Medulla oblongata (tissue), 1 donor: ENCODE data around the gene LSP1.

ENCODE experiments used
- DNase-seq: peaks from one replicate; pipeline ENCODE4 v3.0.0-alpha.2; 2015; ENCODE audit errors: extremely low spot score

LSP1 gene

DNA sequence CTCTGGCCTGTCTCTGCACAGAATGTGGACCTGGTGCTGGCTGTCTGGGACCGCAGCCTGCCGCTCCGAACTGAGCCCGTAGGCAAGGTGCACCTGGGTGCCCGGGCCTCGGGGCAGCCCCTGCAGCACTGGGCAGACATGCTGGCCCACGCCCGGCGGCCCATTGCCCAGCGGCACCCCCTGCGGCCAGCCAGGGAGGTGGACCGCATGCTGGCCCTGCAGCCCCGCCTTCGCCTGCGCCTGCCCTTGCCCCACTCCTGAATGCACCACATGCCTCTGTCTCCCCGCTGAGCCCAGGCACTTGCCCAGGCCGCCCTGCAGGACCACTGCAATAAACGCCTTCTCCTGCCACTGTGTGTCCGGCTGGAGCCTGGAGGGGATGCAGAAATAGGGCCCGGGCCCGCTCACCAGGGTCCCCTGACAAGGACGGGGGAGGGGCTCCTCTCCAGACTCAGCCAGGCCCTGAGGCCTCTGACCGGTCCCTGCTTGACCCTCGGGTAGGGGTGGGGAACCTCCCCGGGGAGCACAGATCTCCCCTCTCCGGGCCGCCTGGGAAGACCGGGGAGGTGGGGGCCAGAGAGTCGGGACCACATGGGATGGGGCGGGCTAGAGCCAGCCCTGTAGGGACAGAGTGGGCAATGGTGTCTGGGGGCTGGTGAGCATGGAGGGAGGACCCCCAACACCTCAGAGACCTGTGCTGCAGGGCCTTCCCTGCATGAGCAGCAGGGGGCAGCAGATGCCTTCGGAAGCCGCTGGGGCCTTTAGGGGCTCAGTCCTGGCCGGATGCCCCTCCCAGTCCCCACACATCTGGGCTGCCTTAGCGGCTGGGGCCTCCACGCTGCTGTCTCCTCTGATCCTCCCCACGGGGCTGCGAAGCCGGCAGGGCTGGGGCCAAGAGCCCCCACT lies 15.5 kb upstream of the LSP1 start:
- peak; percentile 52 for DNase-seq

- DNase-seq = no peak
Observed at GRCh38 chr11:1838077-1838425, 14.8 kb upstream of the LSP1 start.

GRCh38 chr11:1838426-1839144 lies 14.3 kb upstream of the LSP1 start, which contains the start of gene TNNI2:
TNNI2 (plus strand) TSS chr11:1838981; CDS start chr11:1839697, 716 bp downstream.
- DNase-seq = no peak

DNA sequence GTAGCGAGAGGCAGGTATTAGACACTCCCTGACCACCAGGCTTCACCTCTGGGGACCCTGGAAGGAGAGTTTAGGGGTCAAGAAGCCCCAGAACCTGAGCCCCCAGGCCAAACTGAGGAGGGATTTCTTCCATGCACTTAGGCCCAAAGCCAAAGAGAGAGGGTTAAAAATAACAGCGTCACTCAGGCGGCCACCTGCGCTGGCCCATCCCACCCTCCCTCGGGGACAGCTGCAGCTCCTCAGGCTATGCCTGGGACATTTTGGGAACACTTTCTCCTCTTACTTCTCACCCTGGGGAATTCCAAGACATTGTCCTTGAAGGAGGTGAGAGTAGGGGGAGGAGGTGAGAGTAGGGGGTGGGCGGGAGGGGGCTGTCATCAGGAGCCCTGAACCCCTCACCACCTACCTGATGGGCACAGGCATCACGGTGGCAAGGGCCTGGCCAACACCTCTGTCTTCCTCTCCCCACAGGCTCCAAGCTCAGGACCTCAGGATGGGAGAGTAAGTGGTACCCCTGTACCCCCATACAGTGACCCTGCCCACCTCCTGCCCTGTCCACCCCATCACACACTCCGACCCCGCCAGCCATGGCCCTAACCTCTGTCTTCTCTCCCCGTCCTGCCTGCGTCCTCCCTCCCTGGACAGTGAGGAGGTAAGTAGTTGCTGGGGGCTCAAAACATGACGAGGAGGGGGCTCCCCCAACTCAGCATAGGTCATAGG lies 13.5 kb upstream of the LSP1 start:
- no peak for DNase-seq

DNA sequence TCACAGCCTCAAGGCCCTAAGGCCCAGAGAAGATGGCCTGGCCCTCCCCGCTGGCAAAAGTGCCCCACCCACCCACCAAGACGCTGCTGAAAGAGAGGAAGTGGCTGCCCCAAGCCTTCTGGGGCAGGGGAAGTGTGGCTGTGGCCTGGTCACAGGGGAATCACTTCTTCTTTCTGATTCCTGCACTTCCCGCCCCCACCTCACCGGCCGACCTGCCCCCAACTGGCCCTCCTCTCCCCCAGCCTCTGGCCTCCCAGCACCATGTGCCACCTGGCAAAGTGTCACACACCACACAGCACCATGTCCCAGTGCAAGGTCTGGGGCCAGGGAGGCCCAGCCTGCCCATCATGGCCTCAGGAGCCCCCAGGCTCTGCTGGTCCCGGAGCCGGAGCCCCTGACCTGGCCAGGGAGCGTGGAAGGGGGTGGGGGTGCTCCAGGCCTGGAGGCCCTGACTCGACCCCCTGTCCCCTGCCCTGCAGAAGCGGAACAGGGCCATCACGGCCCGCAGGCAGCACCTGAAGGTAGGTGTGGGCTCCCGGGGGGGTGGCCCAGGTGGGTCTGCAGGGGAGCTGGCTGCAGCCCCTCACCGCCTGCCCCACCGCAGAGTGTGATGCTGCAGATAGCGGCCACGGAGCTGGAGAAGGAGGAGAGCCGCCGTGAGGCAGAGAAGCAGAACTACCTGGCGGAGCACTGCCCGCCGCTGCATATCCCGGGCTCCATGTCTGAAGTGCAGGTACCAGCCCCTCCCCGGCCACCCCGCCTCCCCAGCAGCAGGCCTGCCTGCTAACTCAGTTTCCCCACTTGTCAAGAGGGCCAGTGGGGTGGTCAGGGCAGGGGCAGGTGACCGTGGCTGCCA lies 12.7 kb upstream of the LSP1 start:
- DNase-seq = peak; percentile 68

- no peak for DNase-seq
Observed at GRCh38 chr11:1840780-1841480, 12.0 kb upstream of the LSP1 start.

GRCh38 chr11:1841511-1842148 lies 11.3 kb upstream of the LSP1 start:
- DNase-seq = no peak

- DNase-seq = no peak
Observed at GRCh38 chr11:1842149-1843097, 10.5 kb upstream of the LSP1 start.

- no peak for DNase-seq
Observed at GRCh38 chr11:1843098-1843473, 9.8 kb upstream of the LSP1 start.

DNA sequence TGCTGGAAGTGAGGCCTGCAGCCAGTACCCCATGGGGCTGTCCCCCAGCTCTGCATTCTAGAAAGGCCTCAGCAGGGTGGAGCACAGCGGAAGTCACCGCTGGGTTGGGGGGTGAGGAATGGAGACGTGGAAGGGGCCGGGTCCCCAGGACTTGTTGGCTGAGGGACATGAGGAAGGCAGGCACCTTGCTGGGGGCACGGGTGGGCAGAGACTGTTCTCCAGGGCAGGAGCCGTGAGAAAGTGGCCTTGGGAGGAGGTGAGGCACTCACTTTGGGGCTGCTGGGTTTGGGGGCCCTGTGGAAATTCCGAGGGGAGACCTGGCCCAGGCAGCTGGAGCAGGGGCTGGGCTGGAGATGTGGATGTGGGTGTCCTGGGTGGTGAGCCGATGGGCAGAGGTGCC lies 9.1 kb upstream of the LSP1 start:
- DNase-seq = no peak

DNA sequence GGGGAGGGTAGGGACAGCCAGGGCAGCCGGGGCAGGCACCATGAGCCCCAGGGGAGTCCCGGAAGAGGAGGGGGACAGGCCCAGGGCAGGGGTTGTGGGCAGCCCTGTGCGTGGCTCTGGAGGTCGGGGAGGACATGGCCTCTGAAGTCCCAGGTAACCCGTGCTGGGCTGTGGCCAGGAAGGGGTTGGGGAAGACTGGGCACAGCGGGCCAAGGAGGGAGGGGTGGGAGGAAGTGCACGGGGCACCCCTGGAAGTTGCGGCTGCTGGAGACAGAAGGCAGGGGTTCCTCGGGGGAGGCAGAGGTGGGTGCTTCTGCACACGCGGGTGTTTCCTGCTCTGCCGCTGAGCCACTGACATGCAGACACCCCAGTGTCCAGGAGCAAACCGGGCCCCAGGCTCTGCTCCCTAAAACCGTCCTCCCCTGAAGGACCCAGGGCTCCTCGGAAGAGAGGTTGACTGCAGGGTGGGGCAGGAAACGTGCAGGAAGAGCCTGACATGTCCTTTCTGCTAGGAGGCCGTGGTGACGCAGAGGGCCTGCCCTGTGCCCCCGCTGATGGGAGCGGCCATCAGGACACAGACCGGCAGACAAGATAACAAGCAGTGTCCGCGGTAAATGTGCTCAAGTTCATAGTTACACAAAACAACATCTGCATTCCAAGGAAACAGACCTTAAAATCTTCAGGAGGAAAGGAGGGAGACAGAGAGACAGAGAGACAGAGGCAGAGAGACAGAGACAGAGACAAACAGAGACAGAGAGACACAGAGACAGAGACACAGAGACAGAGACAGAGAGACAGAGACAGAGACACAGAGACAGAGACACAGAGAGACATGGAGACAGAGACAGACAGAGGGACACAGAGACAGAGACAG lies 8.4 kb upstream of the LSP1 start:
- DNase-seq = peak; percentile 35

DNA sequence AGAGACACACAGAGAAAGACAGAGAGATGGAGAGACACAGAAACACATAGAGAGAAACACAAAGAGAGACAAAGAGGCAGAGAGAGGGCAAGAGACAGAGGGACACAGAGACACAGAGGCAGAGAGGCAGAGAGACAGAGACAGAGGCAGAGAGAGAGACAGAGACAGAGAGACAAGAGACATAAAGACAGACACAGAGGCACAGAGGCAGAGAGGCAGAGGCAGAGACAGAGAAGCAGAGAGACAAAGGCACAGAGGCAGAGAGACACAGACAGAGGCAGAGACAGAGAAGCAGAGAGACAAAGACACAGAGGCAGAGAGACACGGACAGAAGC lies 7.8 kb upstream of the LSP1 start:
- DNase-seq = no peak

GRCh38 chr11:1845561-1846452 lies 7.1 kb upstream of the LSP1 start:
- DNase-seq = no peak

DNA sequence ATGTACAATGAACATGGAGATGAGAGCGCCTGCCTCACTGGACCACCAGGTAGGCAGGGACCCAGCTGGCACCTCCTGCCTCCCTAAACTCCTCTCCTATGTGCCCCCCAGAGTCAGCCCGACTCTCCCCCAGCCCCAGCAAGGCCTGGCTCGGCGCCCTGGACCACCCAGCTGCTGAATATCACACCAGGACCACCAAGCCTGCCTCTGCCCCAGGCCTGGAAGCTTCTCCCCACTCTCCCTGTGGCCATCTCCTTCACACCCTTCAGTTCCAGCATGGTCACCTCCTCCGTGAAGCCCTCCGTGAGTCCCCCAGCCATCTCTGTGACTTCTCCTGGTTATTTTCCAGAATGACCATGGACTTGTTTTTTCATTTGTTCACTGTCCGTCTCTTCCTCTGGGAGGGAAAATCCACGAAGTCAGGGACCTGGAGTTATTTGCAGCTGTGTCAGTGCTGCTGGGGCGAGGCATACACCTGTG lies 6.4 kb upstream of the LSP1 start:
- DNase-seq = no peak

- no peak for DNase-seq
Observed at GRCh38 chr11:1847006-1847735, 5.7 kb upstream of the LSP1 start.

- DNase-seq = no peak
Observed at GRCh38 chr11:1847926-1848639, 4.8 kb upstream of the LSP1 start.
